IPS-20b (cell line): ENCODE results near the gene GTF2F2.

Experiments
- H3K27ac ChIP-seq: one replicate; pipeline ENCODE4 v1.5.1; 2013; ENCODE audit warnings: low read length
- H3K27me3 ChIP-seq: 2 replicates; pipeline ENCODE4 v1.6.1; 2013; ENCODE audit warnings: mild to moderate bottlenecking, low read length, inconsistent platforms; ENCODE audit not compliant: insufficient read depth
- H3K36me3 ChIP-seq: 2 replicates; pipeline ENCODE4 v1.6.1; 2013; ENCODE audit warnings: low read depth, mild to moderate bottlenecking, inconsistent platforms, low read length, moderate library complexity; ENCODE audit not compliant: insufficient read depth
- H3K4me1 ChIP-seq: 2 replicates; pipeline ENCODE4 v1.6.1; 2013; ENCODE audit warnings: mild to moderate bottlenecking, control low read depth, inconsistent platforms, low read length, moderate library complexity; ENCODE audit not compliant: insufficient read depth
- H3K4me3 ChIP-seq: 2 replicates; pipeline ENCODE4 v1.5.1; 2013; ENCODE audit warnings: mild to moderate bottlenecking, low read length, inconsistent platforms
- H3K9ac ChIP-seq: 2 replicates; pipeline ENCODE4 v1.6.1; 2013; ENCODE audit warnings: low read depth, mild to moderate bottlenecking, inconsistent platforms, low read length, moderate library complexity
- H3K9me3 ChIP-seq: 2 replicates; pipeline ENCODE4 v1.6.1; 2013; ENCODE audit warnings: mild to moderate bottlenecking, low read depth, low read length, inconsistent platforms; ENCODE audit not compliant: insufficient read depth

The GTF2F2 gene

DNA sequence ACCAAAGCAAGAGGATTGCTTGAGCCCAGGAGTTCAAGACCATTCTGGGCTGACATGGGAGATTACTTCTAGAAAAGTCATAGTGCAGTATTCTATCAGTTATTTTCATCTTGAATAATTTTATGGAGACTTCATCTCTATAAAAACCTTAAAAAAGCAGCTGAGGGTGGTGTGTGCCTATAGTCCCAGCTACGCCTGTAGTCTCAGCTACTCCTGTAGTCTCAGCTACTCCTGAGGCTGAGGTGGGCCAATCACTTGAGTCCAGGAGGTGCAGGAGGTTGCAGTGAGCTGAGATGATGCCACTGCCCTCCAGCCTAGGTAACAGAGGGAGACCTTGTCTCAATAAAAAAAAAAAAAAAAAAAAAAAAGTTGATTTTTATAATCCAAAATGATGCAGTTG is 102.6 kb downstream of the GTF2F2 start:
- Histone ChIP-seq H3K4me3 (no peak overlapping the region), H3K27ac (no peak overlapping the region), H3K36me3 (no peaks in the 10 kb centered on the region), H3K27me3 (no peaks in the 10 kb centered on the region), H3K9ac (no peak overlapping the region), H3K9me3 (no peaks in the 10 kb centered on the region), H3K4me1 (peaks cover 28% of the 10 kb centered on the region)

DNA sequence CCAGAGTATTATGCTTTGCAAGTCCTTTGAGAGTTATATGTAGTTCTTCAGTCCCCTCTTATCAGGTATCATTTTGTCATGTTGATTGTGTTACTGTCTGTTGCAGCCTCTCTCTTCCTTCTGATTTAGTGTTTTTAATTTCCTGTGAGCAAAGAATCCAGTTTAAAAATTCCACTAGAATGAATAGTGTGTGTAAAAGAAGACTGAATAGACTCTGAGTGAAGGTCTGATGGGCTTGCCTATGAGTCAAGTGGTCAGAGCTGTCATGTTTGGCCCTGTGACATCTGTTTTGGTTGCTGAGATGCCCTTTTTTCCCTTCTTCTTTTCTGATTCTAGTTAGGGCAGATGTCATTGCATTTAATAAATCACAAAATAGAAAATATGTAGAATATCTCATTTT is 103.9 kb downstream of the GTF2F2 start:
- Histone ChIP-seq H3K27ac (no peak overlapping the region), H3K4me3 (no peak overlapping the region), H3K36me3 (no peaks in the 10 kb centered on the region)

GRCh38 chr13:45225370-45225769 is 105.1 kb downstream of the GTF2F2 start:
- Histone ChIP-seq H3K36me3 (no peaks in the 10 kb centered on the region), H3K9ac (no peak overlapping the region), H3K27me3 (no peaks in the 10 kb centered on the region), H3K4me3 (no peak overlapping the region), H3K4me1 (peaks cover 10% of the 10 kb centered on the region; the same call in 1 of the 2 replicates), H3K9me3 (no peaks in the 10 kb centered on the region), H3K27ac (no peak overlapping the region)

More for the DNA sequence above, 103.9 kb downstream of the GTF2F2 start:
- no peaks in the 10 kb centered on the region for H3K27me3 ChIP-seq
- peaks cover 19% of the 10 kb centered on the region; the same call in 1 of the 2 replicates for H3K4me1 ChIP-seq
- no peak overlapping the region for H3K9ac ChIP-seq
- H3K9me3 ChIP-seq: no peaks in the 10 kb centered on the region

DNA sequence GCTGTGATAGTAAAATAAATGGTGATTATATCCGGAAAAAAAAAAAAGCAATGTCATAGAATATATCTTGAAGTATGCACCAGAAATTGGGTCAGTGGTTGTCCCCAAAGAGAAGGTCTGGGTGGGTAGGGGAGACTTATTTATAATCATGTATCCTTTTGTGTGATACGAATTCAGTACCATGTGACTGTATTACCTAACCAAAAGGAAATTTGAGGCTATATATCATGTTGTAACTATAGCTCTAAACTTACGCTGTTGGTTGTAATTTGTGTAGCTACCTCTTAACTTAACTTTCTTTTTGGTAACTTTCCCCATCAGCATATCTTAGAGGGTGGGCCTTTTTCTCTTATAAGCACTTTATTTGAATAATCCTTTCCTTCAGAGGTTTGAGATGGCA is 105.7 kb downstream of the GTF2F2 start:
- Histone ChIP-seq H3K27ac (no peak overlapping the region), H3K4me3 (no peak overlapping the region), H3K9me3 (no peaks in the 10 kb centered on the region), H3K9ac (no peak overlapping the region), H3K4me1 (peaks cover 10% of the 10 kb centered on the region; the same call in 1 of the 2 replicates), H3K27me3 (no peaks in the 10 kb centered on the region), H3K36me3 (no peaks in the 10 kb centered on the region)

DNA sequence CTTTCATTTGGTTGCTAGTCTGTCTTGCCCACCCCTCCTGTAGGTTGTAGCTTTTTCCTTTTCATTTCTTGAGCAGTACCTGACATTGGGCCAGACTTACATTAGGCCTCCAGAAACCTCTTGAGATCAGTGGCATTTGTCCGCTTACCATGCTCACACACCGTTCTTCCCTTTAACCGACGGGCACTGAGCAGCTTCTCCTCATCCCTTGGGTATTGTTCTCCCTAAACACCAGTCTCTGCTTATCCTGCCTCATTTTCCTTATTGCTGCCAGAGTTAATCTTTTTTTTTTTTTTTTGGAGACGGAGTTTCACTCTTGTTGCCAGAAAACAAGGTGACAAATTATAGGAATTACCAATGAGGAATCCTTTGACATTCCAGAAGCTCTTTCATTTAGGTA is 107.7 kb downstream of the GTF2F2 start:
- no peaks in the 10 kb centered on the region for H3K27me3 ChIP-seq
- H3K9me3 ChIP-seq: no peaks in the 10 kb centered on the region
- no peak overlapping the region for H3K27ac ChIP-seq
- H3K9ac ChIP-seq: no peak overlapping the region
- H3K4me1 ChIP-seq: peaks cover 10% of the 10 kb centered on the region; the same call in 1 of the 2 replicates
- H3K36me3 ChIP-seq: no peaks in the 10 kb centered on the region
- H3K4me3 ChIP-seq: no peak overlapping the region

DNA sequence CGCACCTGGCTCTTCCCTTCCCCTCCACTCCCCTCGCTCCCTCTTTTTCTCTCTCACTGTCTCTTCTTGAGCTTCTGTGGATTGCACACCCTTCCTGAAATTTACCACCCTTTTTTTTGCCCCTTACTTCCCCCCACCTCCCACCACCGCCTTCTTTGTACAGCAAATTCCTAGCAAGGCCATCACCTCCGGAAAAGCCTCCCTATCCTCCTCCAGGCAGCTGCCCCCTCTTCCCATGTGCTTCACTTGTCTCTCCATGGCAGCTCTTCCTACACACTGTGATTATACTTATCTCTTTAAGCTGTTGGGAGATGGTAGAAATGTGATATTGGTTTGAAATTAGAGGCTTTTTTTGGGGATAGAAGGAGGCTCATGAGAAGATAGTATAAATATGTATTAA is 108.9 kb downstream of the GTF2F2 start:
- H3K9me3 ChIP-seq: no peaks in the 10 kb centered on the region
- H3K4me3 ChIP-seq: no peak overlapping the region
- H3K27ac ChIP-seq: no peak overlapping the region
- no peaks in the 10 kb centered on the region for H3K36me3 ChIP-seq
- no peaks in the 10 kb centered on the region for H3K27me3 ChIP-seq
- H3K4me1 ChIP-seq: peaks cover 10% of the 10 kb centered on the region; the same call in 1 of the 2 replicates
- no peak overlapping the region for H3K9ac ChIP-seq

DNA sequence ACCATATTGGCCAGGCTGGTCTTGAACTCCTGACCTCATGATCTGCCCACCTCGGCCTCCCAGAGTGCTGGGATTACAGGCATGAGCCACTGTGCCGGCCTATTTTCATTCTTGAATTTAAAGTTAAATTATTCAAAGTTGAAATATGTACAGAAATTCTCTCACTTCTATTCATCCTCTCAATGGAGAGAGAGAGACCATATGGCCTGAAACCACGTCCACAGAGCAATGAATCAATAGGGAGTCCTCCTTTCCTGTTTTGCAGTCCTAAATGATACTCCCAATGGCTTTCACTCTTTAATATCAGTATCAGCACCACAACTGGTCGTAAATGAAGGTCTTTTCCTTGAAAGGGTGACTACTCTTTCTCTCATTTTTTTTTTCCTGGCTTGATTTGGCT is 111.0 kb downstream of the GTF2F2 start:
- H3K9ac ChIP-seq: no peak overlapping the region
- H3K27ac ChIP-seq: no peak overlapping the region
- no peaks in the 10 kb centered on the region for H3K27me3 ChIP-seq
- no peak overlapping the region for H3K4me3 ChIP-seq
- H3K4me1 ChIP-seq: no peaks in the 10 kb centered on the region; the same call in 1 of the 2 replicates
- no peaks in the 10 kb centered on the region for H3K9me3 ChIP-seq
- no peaks in the 10 kb centered on the region for H3K36me3 ChIP-seq

DNA sequence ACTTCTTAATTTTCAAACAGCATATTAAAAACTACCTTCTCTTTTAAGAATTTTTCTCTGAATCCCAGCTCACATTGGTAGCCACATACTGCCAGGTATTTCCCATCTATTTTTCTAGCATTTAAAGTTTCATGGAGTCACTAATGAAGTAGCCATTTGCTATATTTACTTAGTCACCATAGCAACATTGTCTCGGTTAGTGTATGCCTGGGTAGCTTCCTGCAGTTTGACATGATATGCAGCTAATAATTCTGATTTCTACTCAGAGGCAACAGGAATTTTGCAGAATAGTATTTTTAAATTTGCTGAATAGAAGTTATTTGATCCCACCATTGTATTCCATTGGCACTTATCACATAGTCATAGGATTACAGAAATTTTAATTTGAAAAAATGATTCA is 111.4 kb downstream of the GTF2F2 start:
- no peaks in the 10 kb centered on the region for H3K27me3 ChIP-seq
- H3K27ac ChIP-seq: no peak overlapping the region
- no peaks in the 10 kb centered on the region for H3K36me3 ChIP-seq
- no peak overlapping the region for H3K4me3 ChIP-seq
- no peaks in the 10 kb centered on the region for H3K9me3 ChIP-seq
- H3K9ac ChIP-seq: no peak overlapping the region
- no peaks in the 10 kb centered on the region for H3K4me1 ChIP-seq

GRCh38 chr13:45232591-45232990 is 112.3 kb downstream of the GTF2F2 start:
- Histone ChIP-seq H3K9me3 (no peaks in the 10 kb centered on the region), H3K27ac (no peak overlapping the region), H3K9ac (no peak overlapping the region), H3K36me3 (no peaks in the 10 kb centered on the region), H3K4me3 (no peak overlapping the region), H3K4me1 (no peaks in the 10 kb centered on the region), H3K27me3 (no peaks in the 10 kb centered on the region)

- H3K4me3 ChIP-seq: no peak overlapping the region
- H3K27ac ChIP-seq: no peak overlapping the region
- no peak overlapping the region for H3K9ac ChIP-seq
- H3K4me1 ChIP-seq: no peaks in the 10 kb centered on the region
- H3K9me3 ChIP-seq: no peaks in the 10 kb centered on the region
- no peaks in the 10 kb centered on the region for H3K27me3 ChIP-seq
- no peaks in the 10 kb centered on the region for H3K36me3 ChIP-seq
Measured at GRCh38 chr13:45238945-45239795, 118.9 kb downstream of the GTF2F2 start.

DNA sequence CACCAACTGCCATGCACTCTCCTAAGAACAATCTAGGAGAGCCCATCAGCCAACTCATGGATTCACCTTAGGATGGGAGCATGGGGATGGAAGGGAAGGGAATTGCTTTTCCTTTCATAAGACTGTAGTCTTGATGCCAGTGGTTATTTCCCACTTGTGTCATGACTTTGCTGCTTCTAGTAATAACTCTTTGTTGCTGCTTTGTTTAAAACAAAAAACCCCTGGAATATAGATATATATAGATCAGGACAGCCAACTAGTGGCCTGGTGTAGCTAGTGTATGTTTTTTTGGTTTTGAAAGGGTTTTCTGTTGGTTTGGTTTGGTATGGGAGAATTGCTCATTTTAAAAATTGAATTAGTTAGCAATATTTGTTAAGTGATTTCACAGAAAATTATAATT is 119.8 kb downstream of the GTF2F2 start:
- Histone ChIP-seq H3K9me3 (no peaks in the 10 kb centered on the region), H3K9ac (no peak overlapping the region), H3K36me3 (no peaks in the 10 kb centered on the region), H3K27ac (no peak overlapping the region), H3K4me3 (no peak overlapping the region), H3K4me1 (no peaks in the 10 kb centered on the region), H3K27me3 (no peaks in the 10 kb centered on the region)

DNA sequence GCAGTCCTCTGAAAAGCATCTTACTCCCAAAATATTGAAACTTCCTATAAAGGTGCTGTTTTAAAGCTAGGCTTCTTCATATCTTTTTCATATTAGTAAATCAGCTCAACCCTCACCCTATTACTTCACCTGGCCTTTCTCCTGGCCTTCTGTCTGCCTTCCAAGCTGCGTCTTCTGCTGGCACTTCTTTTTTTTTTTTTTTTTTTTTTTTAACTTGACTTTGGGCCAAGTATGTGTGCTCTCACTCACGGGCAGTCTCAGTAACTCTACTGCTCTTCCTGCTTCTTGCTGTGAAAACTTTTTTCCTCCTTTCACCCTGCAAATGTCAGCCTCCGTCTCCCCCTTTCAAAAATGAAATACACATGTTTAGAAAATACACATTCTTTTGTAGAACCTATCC is 121.8 kb downstream of the GTF2F2 start:
- Histone ChIP-seq H3K27me3 (no peaks in the 10 kb centered on the region), H3K4me1 (no peaks in the 10 kb centered on the region), H3K9ac (no peak overlapping the region), H3K36me3 (no peaks in the 10 kb centered on the region), H3K27ac (no peak overlapping the region), H3K9me3 (no peaks in the 10 kb centered on the region), H3K4me3 (no peak overlapping the region)
